MM.1S (cell line): ENCODE data around the gene OR2S2.

Experiments used
- EZH2 ChIP-seq: fragments of 300-600 bp; sonication (generic); optimal IDR thresholded peaks from 2 replicates; pipeline ENCODE3; 2017; ENCODE audit warnings: low read depth, mild to moderate bottlenecking, antibody characterized with exemption, low read length, mixed read lengths
- TF ChIP-seq, protein P1 (sequence below): fragments of 300-600 bp; sonication (generic); IDR thresholded peaks from 2 replicates; pipeline ENCODE4 v1.5.1; 2016; ENCODE audit warnings: antibody characterized with exemption, low read length, mixed read lengths

DNA sequence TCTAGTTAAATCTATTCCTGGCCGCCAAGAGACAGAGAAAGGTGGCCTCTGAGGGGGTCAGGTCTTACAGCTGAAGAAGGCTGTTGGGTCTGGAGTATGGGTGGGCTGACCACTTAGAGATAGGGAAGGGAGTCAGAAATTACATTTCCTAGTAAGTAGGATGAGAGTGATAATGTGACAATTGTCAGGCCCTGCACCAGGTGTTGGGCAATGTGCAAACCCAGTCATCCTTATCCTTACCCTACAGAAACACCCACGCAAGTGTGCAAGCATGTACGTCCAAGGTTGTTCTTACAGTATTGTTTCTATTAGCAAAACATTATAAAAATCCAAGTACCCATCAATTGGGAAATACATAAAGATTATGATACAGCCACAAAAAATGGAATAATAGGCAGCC, 39.2 kb downstream of the OR2S2 start:
- TF ChIP-seq, protein P1, sequence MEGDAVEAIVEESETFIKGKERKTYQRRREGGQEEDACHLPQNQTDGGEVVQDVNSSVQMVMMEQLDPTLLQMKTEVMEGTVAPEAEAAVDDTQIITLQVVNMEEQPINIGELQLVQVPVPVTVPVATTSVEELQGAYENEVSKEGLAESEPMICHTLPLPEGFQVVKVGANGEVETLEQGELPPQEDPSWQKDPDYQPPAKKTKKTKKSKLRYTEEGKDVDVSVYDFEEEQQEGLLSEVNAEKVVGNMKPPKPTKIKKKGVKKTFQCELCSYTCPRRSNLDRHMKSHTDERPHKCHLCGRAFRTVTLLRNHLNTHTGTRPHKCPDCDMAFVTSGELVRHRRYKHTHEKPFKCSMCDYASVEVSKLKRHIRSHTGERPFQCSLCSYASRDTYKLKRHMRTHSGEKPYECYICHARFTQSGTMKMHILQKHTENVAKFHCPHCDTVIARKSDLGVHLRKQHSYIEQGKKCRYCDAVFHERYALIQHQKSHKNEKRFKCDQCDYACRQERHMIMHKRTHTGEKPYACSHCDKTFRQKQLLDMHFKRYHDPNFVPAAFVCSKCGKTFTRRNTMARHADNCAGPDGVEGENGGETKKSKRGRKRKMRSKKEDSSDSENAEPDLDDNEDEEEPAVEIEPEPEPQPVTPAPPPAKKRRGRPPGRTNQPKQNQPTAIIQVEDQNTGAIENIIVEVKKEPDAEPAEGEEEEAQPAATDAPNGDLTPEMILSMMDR, result no peak
- TF ChIP-seq EZH2, result no peak
